K562 (cell line): ENCODE results near the gene TRIO.

Experiments
- ARHGAP35 ChIP-seq: fragments of 450-650 bp; IDR thresholded peaks from 2 replicates; pipeline ENCODE4 v1.6.1; 2018; ENCODE audit not compliant: partially characterized antibody
- BRD9 ChIP-seq: fragments of 450-650 bp; IDR thresholded peaks from 2 replicates; pipeline ENCODE4 v1.6.1; 2018; ENCODE audit warnings: low read depth; ENCODE audit not compliant: partially characterized antibody
- FIP1L1 ChIP-seq: fragments of 200-400 bp; formaldehyde crosslinking; IDR thresholded peaks from 2 replicates; pipeline ENCODE4 v1.6.1; 2018; ENCODE audit warnings: mild to moderate bottlenecking, low read depth, low read length; ENCODE audit not compliant: poor library complexity, severe bottlenecking
- FOXM1 ChIP-seq, 2 experiments: fragments of 450-650 bp in 1 of 2; sonication (generic) in 1 of 2; formaldehyde crosslinking in 1 of 2; IDR thresholded peaks; 2 replicates each; pipeline versions ENCODE4 v1.6.1 to v1.9.0; 2017 to 2022; ENCODE audit warnings: low read depth in 2 of 2, mild to moderate bottlenecking in 2 of 2, missing genetic modification reagents in 1 of 2, moderate library complexity in 1 of 2
- MTA2 ChIP-seq: fragments of 450-650 bp; IDR thresholded peaks from 2 replicates; pipeline ENCODE4 v1.6.1; 2016; ENCODE audit warnings: low read depth
- STAT5B ChIP-seq: fragments of 250-450 bp; sonication (Bioruptor Pico); IDR thresholded peaks from 2 replicates; pipeline ENCODE4 v1.8.0; 2021; ENCODE audit warnings: mild to moderate bottlenecking, inconsistent platforms
- ZBTB17 ChIP-seq: fragments of 450-650 bp; formaldehyde crosslinking; IDR thresholded peaks from 2 replicates; pipeline ENCODE4 v1.4.0; 2020; ENCODE audit warnings: mild to moderate bottlenecking
- TF ChIP-seq, protein P1 (sequence below), 3 experiments: IDR thresholded peaks in 2 of 3; conservative IDR thresholded peaks in 1 of 3; 2 replicates each; pipeline ENCODE4 v1.5.1; 2011 to 2012; ENCODE audit warnings: low read length in 3 of 3, mild to moderate bottlenecking in 3 of 3, control low read depth in 2 of 3, improper control_type of control experiment in 1 of 3, inconsistent platforms in 1 of 3, low read depth in 1 of 3, mixed read lengths in 1 of 3, moderate library complexity in 1 of 3; ENCODE audit not compliant: insufficient read depth in 2 of 3
- TF ChIP-seq, protein P2 (sequence below): fragments of 450-650 bp; formaldehyde crosslinking; IDR thresholded peaks from 2 replicates; pipeline ENCODE4 v1.4.0; 2020; ENCODE audit warnings: mild to moderate bottlenecking, moderate library complexity
- TF ChIP-seq, protein P3 (sequence below): sonication (generic); formaldehyde crosslinking; IDR thresholded peaks from 2 replicates; pipeline ENCODE4 v1.8.1; 2022; ENCODE audit warnings: missing genetic modification reagents

DNA sequence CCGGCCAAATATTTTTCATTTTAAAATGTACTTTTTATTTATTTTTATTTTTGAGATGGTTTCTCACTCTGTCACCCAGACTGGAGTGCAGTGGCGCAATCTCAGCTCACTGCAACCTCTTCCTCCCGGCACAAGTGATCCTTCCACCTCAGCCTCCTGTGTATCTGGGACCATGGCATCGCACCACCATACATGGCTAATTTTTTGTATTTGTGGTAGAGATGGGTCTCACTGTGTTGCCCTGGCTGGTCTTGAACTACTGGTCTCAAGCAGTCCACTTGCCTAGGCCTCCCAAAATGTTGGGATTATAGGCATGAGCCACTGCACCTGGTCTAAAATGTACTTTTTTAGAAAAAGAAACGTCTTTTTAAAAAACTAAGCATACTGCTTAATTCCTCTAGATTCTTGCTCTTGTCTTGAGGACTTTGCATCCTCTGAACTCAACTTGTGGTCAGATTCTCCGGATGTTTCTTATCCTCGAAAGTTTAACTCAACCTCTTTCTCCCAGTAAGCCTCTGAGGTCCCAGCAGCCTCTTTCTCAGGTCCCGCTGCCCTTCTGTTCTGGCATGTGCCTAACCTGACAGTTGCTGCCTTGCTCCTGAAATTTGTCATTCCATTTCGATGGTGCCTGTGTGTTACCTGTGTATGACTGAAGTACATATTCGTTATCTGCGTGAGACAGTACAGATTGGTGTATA, 63.0 kb downstream of the TRIO start:
- TF ChIP-seq BRD9 (no peak), FIP1L1 (no peak), MTA2 (no peak), FOXM1 (IDR thresholded peaks at IDR 0.05; ENCODE audit: low read depth) (no peak), FOXM1 (CRISPR knock-in tag; IDR thresholded peaks at IDR 0.05; ENCODE audit: low read depth) (no peak), ARHGAP35 (no peak), STAT5B (CRISPR knock-in tag) (no peak), ZBTB17 (CRISPR knock-in tag) (no peak)
- TF ChIP-seq, protein P1, sequence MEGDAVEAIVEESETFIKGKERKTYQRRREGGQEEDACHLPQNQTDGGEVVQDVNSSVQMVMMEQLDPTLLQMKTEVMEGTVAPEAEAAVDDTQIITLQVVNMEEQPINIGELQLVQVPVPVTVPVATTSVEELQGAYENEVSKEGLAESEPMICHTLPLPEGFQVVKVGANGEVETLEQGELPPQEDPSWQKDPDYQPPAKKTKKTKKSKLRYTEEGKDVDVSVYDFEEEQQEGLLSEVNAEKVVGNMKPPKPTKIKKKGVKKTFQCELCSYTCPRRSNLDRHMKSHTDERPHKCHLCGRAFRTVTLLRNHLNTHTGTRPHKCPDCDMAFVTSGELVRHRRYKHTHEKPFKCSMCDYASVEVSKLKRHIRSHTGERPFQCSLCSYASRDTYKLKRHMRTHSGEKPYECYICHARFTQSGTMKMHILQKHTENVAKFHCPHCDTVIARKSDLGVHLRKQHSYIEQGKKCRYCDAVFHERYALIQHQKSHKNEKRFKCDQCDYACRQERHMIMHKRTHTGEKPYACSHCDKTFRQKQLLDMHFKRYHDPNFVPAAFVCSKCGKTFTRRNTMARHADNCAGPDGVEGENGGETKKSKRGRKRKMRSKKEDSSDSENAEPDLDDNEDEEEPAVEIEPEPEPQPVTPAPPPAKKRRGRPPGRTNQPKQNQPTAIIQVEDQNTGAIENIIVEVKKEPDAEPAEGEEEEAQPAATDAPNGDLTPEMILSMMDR (IDR thresholded peaks at IDR 0.05 in 2 of 3, conservative IDR thresholded peaks at IDR 0.05 in 1 of 3; ENCODE audit: insufficient read depth in 2 of 3, low read depth in 1 of 3, low read length in 3 of 3), result no peak
- TF ChIP-seq, protein P2, sequence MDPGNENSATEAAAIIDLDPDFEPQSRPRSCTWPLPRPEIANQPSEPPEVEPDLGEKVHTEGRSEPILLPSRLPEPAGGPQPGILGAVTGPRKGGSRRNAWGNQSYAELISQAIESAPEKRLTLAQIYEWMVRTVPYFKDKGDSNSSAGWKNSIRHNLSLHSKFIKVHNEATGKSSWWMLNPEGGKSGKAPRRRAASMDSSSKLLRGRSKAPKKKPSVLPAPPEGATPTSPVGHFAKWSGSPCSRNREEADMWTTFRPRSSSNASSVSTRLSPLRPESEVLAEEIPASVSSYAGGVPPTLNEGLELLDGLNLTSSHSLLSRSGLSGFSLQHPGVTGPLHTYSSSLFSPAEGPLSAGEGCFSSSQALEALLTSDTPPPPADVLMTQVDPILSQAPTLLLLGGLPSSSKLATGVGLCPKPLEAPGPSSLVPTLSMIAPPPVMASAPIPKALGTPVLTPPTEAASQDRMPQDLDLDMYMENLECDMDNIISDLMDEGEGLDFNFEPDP (CRISPR knock-in tag), result no peak
- TF ChIP-seq, protein P3, sequence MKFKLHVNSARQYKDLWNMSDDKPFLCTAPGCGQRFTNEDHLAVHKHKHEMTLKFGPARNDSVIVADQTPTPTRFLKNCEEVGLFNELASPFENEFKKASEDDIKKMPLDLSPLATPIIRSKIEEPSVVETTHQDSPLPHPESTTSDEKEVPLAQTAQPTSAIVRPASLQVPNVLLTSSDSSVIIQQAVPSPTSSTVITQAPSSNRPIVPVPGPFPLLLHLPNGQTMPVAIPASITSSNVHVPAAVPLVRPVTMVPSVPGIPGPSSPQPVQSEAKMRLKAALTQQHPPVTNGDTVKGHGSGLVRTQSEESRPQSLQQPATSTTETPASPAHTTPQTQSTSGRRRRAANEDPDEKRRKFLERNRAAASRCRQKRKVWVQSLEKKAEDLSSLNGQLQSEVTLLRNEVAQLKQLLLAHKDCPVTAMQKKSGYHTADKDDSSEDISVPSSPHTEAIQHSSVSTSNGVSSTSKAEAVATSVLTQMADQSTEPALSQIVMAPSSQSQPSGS (CRISPR knock-in tag), result no peak
